Right lobe of liver (tissue), 6 donors: Measurements from ENCODE around the gene ESPN. TPM values are rescaled to one million over a fixed set of nuclear protein-coding genes. Genes with fewer than 3 reads are reported as not detected.
A peak's percentile ranks its signal among the peaks of the same experiment; 100 is the strongest.

Experiments
- ATAC-seq, 4 donors: fragments of 200-7000 bp; cut with Tn5 transposase; one replicate each; pipeline ENCODE4 v1.9.1; 2020; ENCODE audit warnings: mild to moderate bottlenecking in 4 of 4, moderate library complexity in 4 of 4
- DNase-seq, 3 donors: peaks; one replicate each; pipeline ENCODE4 v3.0.0-alpha.2; 2020
- H3K27ac ChIP-seq, 3 donors: fragments of 200-600 bp; one replicate each; pipeline ENCODE4 v1.8.0; 2022
- H3K27me3 ChIP-seq, 2 donors: fragments of 200-600 bp; one replicate each; pipeline ENCODE4 v1.8.0; 2022
- H3K36me3 ChIP-seq, 4 donors: fragments of 200-600 bp; sonication (generic) in 1 of 4; one replicate each; pipeline versions ENCODE4 v1.5.1 to v1.8.0; 2017 to 2022; ENCODE audit warnings: control low read depth in 1 of 4
- H3K4me1 ChIP-seq, 4 donors: fragments of 200-600 bp; sonication (generic) in 1 of 4; one replicate each; pipeline versions ENCODE4 v1.5.1 to v1.8.0; 2017 to 2022; ENCODE audit warnings: control low read depth in 1 of 4
- H3K4me3 ChIP-seq, 3 donors: fragments of 200-600 bp; one replicate each; pipeline ENCODE4 v1.8.0; 2022
- H3K9me3 ChIP-seq, 4 donors: fragments of 200-600 bp; sonication (generic) in 1 of 4; one replicate each; pipeline versions ENCODE4 v1.5.1 to v1.8.0; 2017 to 2022; ENCODE audit warnings: control low read depth in 1 of 4
- CTCF ChIP-seq, 4 donors: fragments of 200-600 bp in 3 of 4; fragments of 450-650 bp in 1 of 4; IDR thresholded peaks; one replicate each; pipeline versions ENCODE4 v1.5.1 to v1.8.0; 2016 to 2022; ENCODE audit warnings: antibody characterized with exemption in 4 of 4, mild to moderate bottlenecking in 2 of 4
- POLR2A ChIP-seq: fragments of 450-650 bp; IDR thresholded peaks from one replicate; pipeline ENCODE4 v1.6.1; 2017; ENCODE audit warnings: antibody characterized with exemption, mild to moderate bottlenecking
- WGBS: methylation state at CpG from one replicate; pipeline ENCODE4 v1.1.6; 2018; ENCODE audit warnings: low coverage, low lambda C conversion rate; ENCODE audit not compliant: insufficient coverage; ENCODE audit errors: missing lambda C conversion rate; 5-methylcytosine and 5-hydroxymethylcytosine counted together
- intact Hi-C, 2 donors: fragments of 100-400 bp; cut with DNase I; formaldehyde crosslinking; loops; one replicate each; pipeline versions ENCODE4 v1.11.2 to v1.14.1; 2022
- total RNA-seq, 6 experiments: library from RNA; depleted of rRNA in 2 of 6; stranded (reverse); fragments of >200 nt in 2 of 6; fragmentation: NEBNext Ultra II Directional in 3 of 6; extraction: Animal tissue kit (Norgen Biotek cat#: 25700) in 3 of 6; gene quantifications; one replicate each; pipeline versions ENCODE4 v1.1.0 to v1.2.4, GENCODE V29; 2016 to 2023
- donor health status: DM: no; HTN: yes; CAD: no.
- donor health status: DM: no; HTN: no; CAD: no.
- donor health status: DM: no; HTN: no; CAD: no.
- donor health status: DM: no; HTN: yes; CAD: no.
- donor health status: DM: no; HTN: yes; CAD: no.

The ESPN gene
- total RNA-seq, 6 experiments from 2014 or later: 81.6 to 149 (median 120) TPM

GRCh38 chr1:6488602-6489382 lies 64.2 kb downstream of the ESPN start:
- ATAC-seq: no peak
- peaks cover 0 to 14% (median 0%) of the 10 kb centered on the region in 4 donors for H3K4me1 ChIP-seq
- no peak for DNase-seq
- H3K27ac ChIP-seq: no peak overlapping the region
- no peak overlapping the region for H3K4me3 ChIP-seq
- TF ChIP-seq CTCF (IDR thresholded peaks at IDR 0.05) (no peak), POLR2A (no peak)
- H3K27me3 ChIP-seq: no peaks in the 10 kb centered on the region
- H3K9me3 ChIP-seq: no peaks in the 10 kb centered on the region
- WGBS: no CpG with 5 or more reads among the region's 13 CpGs
- intact Hi-C loops: loop anchor here in 1 of 2 donors (10.0 kb wide), 1 partner anchor 146 kb away; no protein-coding TSS in a partner anchor
- H3K36me3 ChIP-seq: no peaks in the 10 kb centered on the region

GRCh38 chr1:6489383-6489765 lies 64.8 kb downstream of the ESPN start:
- TF ChIP-seq POLR2A (no peak), CTCF (IDR thresholded peaks at IDR 0.05) (no peak)
- no CpG with 5 or more reads among the region's 9 CpGs for WGBS
- Histone ChIP-seq H3K4me1 (peaks cover 0 to 14% (median 0%) of the 10 kb centered on the region in 4 donors), H3K27ac (no peak overlapping the region), H3K36me3 (no peaks in the 10 kb centered on the region), H3K27me3 (no peaks in the 10 kb centered on the region), H3K4me3 (no peak overlapping the region), H3K9me3 (no peaks in the 10 kb centered on the region)
- DNase-seq (no peak), ATAC-seq (no peak)
- intact Hi-C loops: loop anchor here in 1 of 2 donors (10.0 kb wide), 1 partner anchor 145 kb away; no protein-coding TSS in a partner anchor

GRCh38 chr1:6489799-6490180 lies 65.2 kb downstream of the ESPN start:
- Histone ChIP-seq H3K4me1 (peaks cover 0 to 14% (median 0%) of the 10 kb centered on the region in 4 donors), H3K36me3 (no peaks in the 10 kb centered on the region), H3K27ac (no peak overlapping the region), H3K4me3 (peak overlapping the region; percentile 56 to 82 (median 80)), H3K9me3 (no peaks in the 10 kb centered on the region), H3K27me3 (no peaks in the 10 kb centered on the region)
- no CpG with 5 or more reads among the region's 21 CpGs for WGBS
- intact Hi-C loops: loop anchor here in 1 of 2 donors (10.0 kb wide), 1 partner anchor 145 kb away; no protein-coding TSS in a partner anchor
- TF ChIP-seq CTCF (IDR thresholded peaks at IDR 0.05) (peak; percentile 83 to 95 (median 94)), POLR2A (no peak)
- ATAC-seq (peak; percentile 67 to 77 (median 74)), DNase-seq (peak; percentile 74 to 82 (median 74))

- TF ChIP-seq CTCF (IDR thresholded peaks at IDR 0.05): no peak
- no peak for TF ChIP-seq POLR2A
- 7% methylated on average over 18 of the region's 70 CpGs for WGBS
- Histone ChIP-seq H3K4me1 (peaks cover 0 to 14% (median 0%) of the 10 kb centered on the region in 4 donors), H3K9me3 (no peaks in the 10 kb centered on the region), H3K27me3 (no peaks in the 10 kb centered on the region), H3K36me3 (no peaks in the 10 kb centered on the region), H3K27ac (peak overlapping the region; percentile 27 to 64 (median 47)), H3K4me3 (peak overlapping the region; percentile 56 to 82 (median 80))
- intact Hi-C loops: no loop called here
- DNase-seq (peak; percentile 72 to 77 (median 76)), ATAC-seq (peak; percentile 81 to 85 (median 84))
Measured at GRCh38 chr1:6490181-6491080, 65.9 kb downstream of the ESPN start.
